GM19351 (cell line): ENCODE data around the gene ZBTB17.

Source experiments
- ATAC-seq: cut with Tn5 transposase; IDR thresholded peaks from one replicate; pipeline ENCODE4 v1.9.1; 2021; ENCODE audit warnings: mild to moderate bottlenecking, moderate library complexity; ENCODE audit not compliant: unreplicated experiment

Gene ZBTB17

DNA sequence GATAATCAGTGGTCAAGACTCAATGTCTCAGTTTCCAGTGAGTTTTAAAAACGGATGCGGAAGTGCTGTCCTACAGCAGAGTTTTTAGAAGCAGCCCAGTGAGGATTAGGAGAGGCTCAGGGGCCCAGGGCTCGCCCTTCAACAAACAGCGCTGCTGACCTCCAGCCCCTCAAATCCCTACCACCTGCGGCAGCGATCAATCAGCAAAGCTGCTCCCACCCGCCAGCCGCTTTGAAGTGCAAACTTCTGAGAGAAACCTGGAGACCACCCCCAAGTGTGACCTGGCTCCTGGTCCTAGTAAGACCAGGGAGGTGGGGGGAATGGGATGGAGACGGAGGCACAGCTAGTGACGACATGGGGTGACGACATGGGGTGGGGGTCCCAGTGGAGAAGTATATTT lies 14.4 kb downstream of the ZBTB17 start:
- ATAC-seq, result no peak

GRCh38 chr1:15960808-15961207 lies 15.1 kb downstream of the ZBTB17 start:
- no peak for ATAC-seq

GRCh38 chr1:15959827-15960446 lies 16.0 kb downstream of the ZBTB17 start:
- no peak for ATAC-seq

GRCh38 chr1:15959424-15959823 lies 16.5 kb downstream of the ZBTB17 start:
- ATAC-seq, result no peak

DNA sequence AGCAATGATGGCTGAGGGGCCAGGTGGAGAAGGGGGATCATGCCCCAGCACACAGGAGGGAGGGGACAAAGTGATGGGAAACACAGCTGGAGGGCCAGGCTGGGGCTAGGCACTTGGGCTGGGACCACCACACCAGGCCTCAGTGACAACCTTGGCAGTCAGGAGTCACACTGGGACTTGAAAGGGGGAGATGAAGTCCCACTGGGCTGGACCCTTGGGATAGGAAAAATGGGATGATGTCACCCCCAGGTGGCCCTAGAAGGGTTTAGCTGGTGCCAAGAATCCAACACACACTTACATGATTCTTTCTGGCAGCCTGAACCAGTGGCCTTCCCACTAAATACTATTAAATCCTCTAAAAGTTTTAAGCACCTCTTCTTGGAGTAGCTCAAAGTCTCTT lies 17.1 kb downstream of the ZBTB17 start:
- ATAC-seq, result no peak

DNA sequence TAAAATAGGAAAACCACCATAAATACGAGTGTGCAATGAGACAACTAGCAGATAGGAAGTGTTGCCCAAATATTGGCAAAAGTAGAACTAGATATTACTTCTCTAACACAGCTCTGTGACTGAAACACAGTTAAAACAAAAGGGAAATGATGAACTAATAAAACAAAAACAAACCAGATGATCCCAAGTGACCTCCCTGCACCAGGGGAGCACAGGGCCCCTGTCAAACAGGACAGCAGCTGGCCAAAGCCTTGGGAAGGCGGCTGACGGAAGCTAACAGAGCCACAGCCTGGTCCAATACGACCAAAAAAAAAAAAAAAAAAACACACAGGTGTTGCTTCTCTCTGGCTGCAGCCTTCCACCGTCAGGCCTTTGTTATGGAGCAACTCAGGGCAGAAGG lies 17.8 kb downstream of the ZBTB17 start:
- ATAC-seq, result no peak

DNA sequence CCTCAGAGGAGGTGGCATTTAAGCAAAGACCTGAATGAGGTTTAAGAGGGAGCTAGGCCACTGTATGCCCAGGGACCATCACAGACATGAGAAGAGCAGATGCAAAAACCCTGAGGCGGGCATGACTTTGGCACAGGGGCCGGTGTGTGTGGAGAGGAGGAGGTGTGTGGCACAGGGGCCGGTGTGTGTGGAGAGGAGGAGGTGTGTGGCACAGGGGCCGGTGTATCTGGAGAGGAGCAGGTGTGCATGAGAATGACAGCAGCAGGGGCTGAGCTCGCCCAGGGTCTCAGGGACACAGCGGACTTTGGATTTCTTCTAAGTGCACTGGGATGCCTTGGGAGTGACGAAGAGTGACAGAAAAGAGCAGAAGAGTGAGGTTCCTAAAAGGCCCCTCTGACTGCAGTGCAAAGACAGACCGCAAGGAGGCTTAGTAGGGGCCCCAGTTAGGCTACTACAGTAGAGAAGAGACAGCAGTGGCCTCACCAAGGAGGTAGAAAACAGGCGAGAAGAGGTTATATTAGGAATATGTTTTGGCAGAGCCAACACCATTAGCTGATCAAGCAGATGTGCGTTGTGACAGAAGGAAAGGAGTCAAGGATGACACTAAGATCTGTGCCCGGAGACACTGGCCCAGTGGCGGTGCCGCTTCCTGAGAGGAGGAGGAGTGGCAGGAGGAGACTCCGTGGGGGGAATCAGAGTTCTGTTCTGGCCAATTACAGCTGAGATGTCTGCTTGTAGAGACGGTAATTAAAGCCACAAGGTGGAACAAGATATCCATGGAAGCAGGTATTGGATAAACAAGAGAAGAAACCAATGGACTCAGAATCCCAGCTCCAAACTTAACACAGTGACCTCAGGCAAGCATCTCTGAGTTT lies 18.4 kb downstream of the ZBTB17 start:
- no peak for ATAC-seq

GRCh38 chr1:15956150-15956549 lies 19.8 kb downstream of the ZBTB17 start:
- no peak for ATAC-seq

DNA sequence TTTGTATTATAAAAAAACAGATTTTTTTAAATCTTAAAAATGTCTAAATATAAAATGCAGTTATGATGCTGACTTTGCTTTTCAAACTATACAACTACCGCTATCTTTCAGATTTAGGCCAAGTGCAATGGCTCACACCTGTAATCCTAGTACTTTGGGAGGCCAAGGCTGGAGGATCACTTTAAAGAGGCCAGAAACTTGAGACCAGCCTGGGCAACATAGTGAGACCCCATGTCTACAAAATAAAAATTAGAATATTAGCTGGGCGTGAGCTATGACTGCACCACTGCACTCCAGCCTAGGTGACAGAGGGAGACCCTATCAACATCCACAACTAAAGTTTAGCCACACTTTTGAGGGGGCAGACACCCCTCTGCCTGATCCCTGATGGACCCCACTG lies 20.3 kb downstream of the ZBTB17 start:
- ATAC-seq, result no peak

DNA sequence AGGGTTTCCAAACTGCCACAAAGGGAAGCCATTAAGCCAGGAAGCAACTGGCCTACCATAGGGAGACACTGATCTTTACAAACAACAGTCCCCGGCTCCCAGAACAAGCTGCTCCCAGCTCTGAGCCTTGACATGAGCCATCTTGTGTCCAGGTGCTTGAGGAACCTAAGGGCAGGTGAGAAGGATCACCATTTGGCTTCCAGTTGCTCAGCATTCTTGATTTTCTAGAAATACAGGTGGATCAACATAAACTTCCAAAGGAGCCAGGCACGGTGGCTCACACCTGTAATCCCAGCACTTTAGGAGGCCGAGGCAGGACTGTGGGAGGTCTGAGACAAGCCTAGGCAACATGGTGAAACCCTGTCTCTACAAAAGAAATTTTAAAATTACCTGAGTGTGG lies 21.6 kb downstream of the ZBTB17 start:
- no peak for ATAC-seq

DNA sequence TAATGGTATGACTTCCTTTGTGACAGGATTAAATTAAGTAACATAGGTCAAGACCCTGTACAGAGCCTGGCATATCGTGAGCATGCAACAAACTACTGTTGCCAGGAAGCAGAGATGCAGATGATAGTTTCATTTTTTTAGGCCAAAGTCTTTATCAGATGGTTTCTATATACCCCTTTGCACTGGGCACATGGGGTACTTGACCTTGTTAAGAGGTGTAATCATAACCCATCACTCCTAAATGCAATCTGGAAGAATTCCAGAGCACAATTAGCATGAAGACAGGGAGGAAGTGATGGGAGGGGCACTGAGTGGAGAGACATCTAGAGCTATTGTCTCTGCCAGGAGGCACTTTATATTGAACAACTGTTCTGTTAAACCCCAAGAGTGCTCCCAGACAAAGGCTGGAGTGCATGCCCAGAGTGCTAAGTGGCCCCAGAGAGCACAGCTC lies 22.1 kb downstream of the ZBTB17 start:
- no peak for ATAC-seq

- no peak for ATAC-seq
Observed at GRCh38 chr1:15953294-15953771, 22.6 kb downstream of the ZBTB17 start.

GRCh38 chr1:15952317-15953258 lies 23.3 kb downstream of the ZBTB17 start:
- no peak for ATAC-seq

DNA sequence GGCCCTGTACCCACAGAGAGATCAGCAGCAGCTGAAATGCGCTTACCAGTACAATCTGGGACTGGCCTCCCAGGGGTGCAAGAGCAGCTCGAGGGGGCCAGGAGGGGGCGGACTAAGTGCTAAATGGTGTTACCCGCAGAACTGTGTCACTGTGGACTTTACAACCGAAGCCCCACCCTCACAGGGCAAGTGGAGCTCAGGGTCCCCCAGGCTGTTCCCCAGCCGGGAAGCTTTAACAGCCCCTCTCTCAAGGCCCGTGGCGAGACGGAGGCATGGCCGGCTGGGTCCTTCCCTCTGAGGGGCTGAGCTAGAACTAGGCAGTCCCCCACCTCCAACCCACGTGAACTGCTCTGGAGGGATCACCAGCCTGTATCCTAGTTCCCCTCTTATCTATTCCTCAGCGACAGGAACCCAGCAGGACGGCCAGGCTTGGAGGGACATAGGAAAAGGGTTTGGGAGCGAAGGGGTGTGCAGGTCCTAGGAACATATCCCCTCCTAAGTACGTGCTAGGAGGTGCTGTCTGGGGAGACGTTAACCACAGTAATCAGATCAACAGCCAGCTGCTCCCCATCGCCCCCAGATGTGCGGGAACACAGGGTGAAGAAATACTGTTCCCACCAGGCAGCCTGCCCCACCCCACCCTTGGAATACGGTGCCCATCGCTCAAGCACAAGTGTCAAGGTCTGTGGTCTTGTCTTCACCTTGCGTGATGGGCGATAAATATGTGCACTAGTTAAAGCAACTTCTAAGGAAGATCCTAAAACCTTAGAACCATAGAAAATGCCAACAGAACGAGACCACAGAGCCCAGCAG lies 24.4 kb downstream of the ZBTB17 start:
- ATAC-seq, result no peak

DNA sequence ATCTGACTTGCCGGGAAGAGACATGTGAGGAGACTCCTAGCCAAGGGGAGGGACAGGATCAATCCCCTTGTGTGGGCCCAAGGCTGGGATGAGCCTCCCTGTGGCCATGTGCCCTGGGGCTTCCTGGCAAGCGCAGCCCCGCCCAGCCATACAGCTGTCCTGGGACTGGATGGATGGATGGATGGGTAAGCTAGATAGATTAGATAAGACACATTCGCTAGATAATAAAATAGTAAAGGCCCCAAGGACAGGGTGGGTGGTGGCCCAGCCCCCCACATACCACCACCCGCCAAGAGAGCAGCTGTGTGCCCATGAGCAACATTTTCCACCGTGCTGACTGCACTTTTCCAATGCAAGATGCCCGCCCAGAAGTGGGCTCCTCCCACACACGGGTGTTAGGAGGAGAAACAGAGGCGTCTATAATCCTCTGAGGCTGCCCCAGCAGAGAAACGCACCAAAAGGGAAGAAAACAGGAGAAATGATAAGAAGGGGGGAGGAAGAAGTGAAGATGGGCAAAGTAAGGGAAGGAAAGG lies 25.1 kb downstream of the ZBTB17 start:
- no peak for ATAC-seq

DNA sequence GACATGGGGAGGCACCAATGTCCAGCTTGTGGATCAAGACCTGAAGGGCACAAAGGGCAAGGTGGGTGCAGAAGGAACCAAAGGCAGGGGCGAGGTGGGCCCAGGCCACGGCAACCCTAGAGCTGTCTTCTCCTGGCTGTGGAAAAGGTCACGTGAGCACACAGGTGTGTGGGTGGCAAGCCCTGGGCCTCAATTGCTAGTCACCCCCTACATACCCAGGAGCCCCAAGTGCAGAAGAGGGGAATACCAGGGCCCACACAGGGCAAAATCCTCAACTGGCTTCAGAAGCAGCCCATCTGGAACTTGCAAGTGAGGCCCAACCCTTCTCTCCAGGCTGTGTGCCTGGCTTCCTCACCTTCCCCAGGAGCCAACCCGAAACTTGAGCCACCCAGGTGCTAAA lies 25.6 kb downstream of the ZBTB17 start:
- ATAC-seq, result no peak

GRCh38 chr1:15949453-15950245 lies 26.3 kb downstream of the ZBTB17 start:
- ATAC-seq, result peak; percentile 83

GRCh38 chr1:15948595-15949452 lies 27.1 kb downstream of the ZBTB17 start:
- no peak for ATAC-seq
